ENCODE results near the gene RNF41.

GRCh38 chr12:56188131-56188777 lies 33.5 kb downstream of the RNF41 start:
- no peak for TF ChIP-seq CTCF (IDR thresholded peaks at IDR 0.05)
- no peak for TF ChIP-seq POLR2A (IDR thresholded peaks at IDR 0.05)

All from vagina (tissue), 2 donors.